NCI-H2196 (cell line): ENCODE results near the gene CDPF1.
"Not testable (repeated sequence)": the region's sequence is repeated elsewhere in the genome, so short reads cannot be mapped to it uniquely, and the experiment has no call there.

Source experiments
- DNase-seq: peaks from one replicate; lab custom pipeline; 2025; ENCODE audit not compliant: unreplicated experiment; lab: John Stamatoyannopoulos, UW

Gene CDPF1

DNA sequence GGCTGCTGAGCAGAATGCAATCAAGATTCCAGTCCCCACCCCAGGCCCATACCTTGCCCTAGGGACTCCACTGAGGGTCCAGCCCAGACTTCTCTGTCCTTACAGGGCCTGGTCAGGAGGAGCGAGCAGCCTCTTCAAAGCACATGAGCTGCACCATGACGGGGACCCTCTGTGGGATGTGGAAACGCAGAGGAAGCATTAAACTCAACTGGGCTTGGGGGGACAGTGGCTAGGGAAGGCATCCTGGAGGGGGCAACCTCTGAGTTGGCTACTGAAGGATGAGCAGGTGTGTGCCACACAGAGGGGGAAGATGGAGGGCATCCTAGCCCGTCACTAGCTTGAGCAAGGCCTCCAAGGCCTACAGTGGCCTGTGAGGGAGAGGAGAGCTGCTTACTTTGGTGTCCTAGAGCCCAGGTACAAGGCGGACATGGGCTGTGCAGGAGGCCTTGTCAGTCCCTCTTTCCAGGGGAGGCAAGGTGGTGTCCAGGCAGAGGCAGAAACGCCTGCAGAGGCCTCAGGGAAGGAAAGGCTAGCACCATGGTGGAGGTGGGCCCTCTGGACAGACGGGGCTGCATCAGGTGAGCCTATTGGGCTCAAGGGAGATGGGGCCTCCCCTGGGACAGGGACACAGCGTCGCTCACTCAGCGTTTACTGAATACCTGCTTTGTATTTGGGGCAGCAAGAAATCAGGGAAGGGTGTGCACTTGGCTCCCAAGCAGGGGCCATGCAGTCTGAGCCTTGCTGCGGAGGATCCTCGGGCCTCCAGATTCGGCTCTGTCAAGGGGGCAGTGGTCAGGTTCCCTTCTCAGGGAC, 32.0 kb upstream of the CDPF1 start:
- DNase-seq, result no peak

GRCh38 chr22:46280999-46281623, 31.0 kb upstream of the CDPF1 start:
- no peak for DNase-seq

DNA sequence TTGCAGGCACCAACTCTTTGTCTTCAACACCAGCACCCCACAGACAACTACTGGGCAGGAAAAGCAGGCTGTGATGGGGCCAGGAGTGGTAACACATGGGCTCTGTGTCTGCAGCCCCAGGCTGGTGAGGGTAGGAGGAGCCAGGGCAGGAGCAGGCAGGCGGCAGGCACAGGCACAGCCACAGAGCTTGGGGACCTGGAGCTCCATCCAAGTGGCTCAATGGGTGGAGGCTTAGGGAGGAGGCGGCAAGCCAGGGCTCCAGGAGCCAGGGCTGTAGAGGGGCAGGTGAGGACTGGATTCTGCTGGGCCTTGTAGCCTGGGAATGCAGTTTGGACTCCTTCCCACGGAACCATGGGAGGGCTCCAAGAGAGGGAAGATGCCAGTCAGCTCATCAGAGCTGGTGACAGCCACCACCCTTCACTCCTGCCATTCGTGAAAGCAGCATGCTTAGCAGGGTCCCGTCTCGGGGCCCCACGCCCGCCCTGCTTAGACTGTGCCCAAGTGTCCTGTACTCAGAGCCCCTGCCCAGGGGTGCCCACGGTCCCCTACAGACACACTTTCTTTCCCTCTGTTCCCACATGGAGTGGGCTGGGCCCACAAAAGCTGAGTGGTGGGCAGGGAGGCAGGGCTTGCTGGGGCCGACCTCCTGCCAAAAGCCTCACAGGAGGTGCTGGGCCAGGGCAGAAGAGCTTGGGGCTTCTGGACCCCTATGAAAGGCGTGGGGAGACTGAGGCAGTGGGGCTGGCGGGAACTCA, 30.1 kb upstream of the CDPF1 start:
- DNase-seq, result no peak

GRCh38 chr22:46278656-46279645, 28.9 kb upstream of the CDPF1 start:
- no peak for DNase-seq

DNA sequence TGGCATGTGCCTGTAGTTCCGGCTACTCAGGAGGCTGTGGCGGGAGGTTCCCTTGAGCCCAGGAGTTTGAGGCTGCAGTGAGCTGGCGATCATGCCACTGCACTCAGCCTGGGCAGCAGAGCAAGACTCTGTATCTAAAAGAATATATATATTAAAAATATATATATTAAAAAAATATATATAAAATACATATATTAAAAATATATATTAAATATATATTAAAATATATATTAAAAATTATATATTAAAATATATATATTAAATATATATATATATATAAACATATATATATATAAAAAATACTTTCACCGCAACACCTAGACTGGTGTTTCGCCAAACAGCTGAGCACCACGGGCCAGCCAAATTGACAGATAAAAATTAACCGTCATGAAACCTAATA, 26.5 kb upstream of the CDPF1 start:
- DNase-seq, result no peak

DNA sequence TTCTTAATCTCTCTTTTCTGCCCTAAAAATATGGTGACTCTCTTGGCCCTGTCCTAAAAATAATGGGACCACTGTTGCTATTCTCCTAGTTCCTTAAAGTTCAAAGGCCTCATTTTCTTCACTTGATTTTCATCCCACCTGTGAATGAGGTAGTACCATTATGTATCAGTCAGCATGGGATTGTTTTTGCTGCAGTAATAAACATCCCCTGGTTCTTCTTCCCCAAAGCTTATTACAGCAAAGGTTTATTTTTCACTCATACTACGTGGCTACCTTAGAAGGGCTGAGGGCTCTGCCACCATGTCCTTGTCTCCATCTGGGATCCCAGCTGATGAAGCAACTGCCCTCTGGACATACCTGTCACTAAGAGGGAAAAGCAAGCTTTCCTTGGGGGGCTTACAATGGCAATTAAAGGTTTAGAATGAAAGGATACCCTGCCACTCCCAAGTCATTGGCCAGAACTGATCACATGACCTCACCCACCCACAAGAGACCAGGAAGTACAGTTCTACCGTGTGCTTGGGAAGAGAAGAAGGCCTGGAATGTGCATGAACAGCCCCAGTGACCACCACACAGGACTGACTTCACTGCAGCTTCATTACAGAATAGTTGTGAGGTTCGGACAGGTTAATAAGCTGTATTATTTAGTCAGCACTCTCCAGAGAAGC, 25.5 kb upstream of the CDPF1 start:
- no peak for DNase-seq

GRCh38 chr22:46274381-46274780, 24.3 kb upstream of the CDPF1 start:
- no peak for DNase-seq

DNA sequence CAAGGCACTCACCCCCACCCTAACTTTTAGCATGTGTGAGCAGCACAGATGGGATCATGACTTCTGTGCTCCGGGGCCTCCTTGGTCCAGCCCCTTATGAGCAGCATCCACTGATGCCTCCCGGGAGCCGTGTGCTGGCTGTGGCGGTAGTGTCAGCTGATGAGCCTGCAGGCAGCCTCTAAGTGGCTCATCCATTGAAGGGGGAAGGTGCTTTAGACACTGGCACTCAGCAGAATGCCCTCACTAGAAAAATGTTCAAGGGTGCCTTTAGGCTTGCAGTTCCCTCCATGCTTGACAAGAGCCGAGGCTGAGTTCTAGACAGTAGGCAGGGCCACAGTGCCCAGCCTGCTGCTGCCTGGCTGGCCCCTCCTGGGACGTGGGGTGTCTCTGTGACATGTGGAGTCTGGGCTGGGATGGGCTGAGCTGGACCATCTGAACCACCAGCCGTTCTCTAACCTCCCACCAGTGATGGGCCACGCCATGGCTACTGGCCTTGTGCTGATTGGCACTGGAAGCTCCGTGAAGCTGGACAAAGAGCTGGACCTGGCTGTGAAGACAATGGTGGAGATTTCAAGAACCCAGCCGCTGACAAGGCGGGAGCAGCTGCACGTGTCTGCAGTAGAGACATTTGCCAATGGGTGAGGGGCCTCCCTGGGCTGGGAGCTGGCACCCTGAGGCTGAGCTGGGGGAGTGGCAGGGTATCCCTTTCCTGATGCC, 23.5 kb upstream of the CDPF1 start:
- DNase-seq, result no peak

GRCh38 chr22:46272762-46273431, 22.8 kb upstream of the CDPF1 start:
- no peak for DNase-seq

- no peak for DNase-seq
Observed at GRCh38 chr22:46272196-46272595, 22.1 kb upstream of the CDPF1 start.

- no peak for DNase-seq
Observed at GRCh38 chr22:46269564-46269963, 19.5 kb upstream of the CDPF1 start.

DNA sequence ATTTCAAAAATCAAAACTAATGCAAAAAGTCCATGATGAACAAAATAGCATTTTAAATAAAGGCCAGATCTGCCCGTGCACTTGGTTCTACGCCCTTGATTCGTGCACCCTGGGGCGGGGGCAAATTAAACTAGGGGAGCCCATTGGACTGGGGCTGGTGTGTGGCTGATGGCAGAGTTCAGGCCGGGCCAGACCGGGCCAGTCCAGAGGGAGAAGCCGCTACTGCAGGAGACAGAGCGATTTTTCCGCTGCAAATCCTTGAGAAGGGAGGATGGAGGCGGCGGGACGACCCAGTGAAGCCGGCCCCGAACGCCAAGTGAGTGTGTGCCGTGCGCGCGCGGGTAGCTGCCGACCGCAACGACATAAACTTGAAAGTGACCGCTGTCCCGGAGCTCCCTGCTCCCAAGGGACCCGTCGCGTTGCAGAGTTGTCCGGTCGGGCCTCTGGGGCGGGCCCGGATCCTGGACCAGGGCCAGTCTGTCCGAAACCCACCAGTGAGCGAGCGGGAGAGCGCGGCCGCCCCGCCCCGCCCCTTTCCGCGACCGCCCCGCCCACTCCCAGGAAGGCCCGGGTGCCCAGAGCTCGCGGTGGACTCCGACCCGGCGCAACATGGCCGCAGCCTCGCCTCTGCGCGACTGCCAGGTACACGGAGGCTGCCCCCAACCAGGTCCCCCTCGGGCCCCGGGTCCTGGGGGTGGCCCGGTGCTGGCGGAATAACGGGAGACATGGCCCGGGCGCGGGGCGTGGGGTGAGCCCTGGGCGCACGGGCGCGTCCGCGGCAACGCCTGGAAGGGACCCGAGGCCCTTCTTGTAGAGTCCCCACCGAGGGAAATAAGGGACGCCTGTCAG, 17.6 kb upstream of the CDPF1 start, which contains the start of gene TTC38:
TSS of gene TTC38 (plus strand) at position 578 of the 849 bp plus-strand sequence. CDS start at position 610, 32 bp downstream.
- peak; percentile 77 for DNase-seq

DNA sequence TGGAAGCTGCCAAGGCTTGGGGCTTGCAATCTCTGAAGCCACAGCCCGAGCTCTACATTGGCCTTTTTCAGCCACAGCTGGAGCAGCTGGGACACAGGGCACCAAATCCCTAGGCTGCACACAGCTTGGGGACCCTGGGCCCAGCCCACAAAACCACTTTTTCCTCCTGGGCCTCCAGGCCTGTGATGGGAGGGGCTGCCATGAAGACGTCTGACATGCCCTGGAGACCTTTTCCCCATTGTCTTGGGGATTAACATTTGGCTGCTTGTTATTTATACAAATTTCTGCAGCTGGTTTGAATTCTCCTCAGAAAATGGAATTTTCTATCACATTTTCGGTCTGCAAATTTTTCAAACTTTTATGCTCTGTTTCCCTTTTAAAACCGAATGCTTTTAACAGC, 15.5 kb upstream of the CDPF1 start:
- DNase-seq, result not testable (repeated sequence)

- not testable (repeated sequence) for DNase-seq
Observed at GRCh38 chr22:46264520-46264919, 14.4 kb upstream of the CDPF1 start.

DNA sequence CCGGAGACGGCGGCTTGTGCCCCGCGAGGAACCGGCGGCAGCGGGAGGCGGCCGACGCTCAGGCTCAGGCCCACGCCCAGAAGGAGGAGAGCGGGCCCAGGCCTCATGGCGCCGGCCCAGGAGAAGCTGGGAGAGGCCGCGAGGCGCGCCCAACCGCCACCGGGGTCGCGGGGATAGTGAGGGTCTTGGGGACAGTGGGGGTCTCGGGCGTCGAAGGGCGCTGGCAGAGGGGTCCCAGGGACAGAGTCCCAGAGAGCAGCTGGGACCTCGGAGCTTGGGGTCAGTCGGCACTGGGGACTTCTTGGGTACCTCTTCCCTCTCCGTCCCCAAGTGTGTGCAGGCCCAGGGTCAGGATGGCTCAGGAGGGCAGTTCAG, 13.1 kb upstream of the CDPF1 start, which contains the start of gene PKDREJ:
TSS of gene PKDREJ (minus strand) at position 128 of the 375 bp plus-strand sequence. CDS start at position 107, 21 bp downstream.
- no peak for DNase-seq

- no peak for DNase-seq
Observed at GRCh38 chr22:46262449-46263215, 12.5 kb upstream of the CDPF1 start.

GRCh38 chr22:46260038-46260437, 9.9 kb upstream of the CDPF1 start:
- no peak for DNase-seq
